Stimulated activated CD8-positive, alpha-beta memory T cell treated with anti-CD3 and anti-CD28 coated beads, Interleukin-15, amount 100 ng/mL, for 24 hours (primary cell): Measurements from ENCODE around the gene PRKACB.
"Not testable (repeated sequence)": the region's sequence is repeated elsewhere in the genome, so short reads cannot be mapped to it uniquely, and the experiment has no call there.

Experiments used
- DNase-seq: peaks from one replicate; pipeline ENCODE4 v3.0.0-alpha.2; 2020; ENCODE audit warnings: low read depth

The PRKACB gene

DNA sequence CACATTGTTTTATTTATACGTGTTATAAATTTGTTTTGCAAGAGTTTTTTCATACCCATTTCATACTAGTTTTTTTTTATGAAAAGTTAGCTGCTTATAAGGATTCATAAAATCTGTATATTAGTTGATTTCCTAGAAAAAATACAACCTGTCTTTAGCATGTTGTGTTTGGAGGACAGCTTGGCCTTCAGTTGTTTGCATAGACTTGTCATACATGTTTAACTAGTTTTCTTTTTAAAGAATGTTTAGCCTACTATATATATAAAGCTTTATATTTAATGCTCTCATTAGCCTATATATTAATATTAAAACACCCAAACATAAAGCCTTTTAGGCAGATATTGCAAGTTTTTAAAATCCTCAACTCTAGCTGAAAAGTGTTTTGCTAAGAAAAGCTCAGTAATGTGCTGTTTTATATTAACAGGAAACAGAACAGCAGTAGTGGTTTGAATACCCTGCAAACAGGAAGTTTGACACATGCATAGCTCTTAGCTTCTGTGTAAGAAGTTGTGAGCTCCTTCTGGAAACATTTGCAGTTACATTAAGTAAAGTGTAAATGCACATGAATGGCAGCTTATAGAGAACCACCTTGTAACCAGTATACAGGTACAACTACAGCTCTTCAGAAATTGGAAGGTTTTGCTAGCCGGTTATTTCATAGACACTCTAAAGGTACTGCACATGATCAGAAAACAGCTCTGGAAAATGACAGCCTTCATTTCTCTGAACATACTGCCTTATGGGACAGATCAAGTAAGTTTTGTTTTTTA is at the start of gene PRKACB:
PRKACB (plus strand) TSS at position 476 of the 770 bp plus-strand sequence; CDS start at position 567, 91 bp downstream.
- no peak for DNase-seq

DNA sequence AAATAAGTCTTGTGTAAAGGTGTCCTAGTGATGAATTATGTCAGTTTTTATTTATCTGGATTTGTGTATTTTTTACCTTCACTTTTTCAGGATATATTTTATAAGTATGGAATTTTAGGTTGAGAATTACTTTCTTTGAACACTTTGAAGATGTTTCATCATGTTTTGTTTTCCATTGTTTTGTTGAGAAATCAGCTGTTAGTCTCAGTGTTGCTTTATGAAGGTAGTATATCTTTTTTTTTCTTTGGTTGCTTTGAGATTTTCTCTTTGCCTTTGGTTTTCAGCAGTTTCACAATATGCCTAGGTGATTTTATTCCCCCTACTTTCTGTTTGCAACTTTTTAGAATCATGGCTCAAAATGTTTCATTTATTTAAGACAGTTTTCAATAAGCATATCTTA is 48.8 kb upstream of the PRKACB start:
- DNase-seq: no peak

DNA sequence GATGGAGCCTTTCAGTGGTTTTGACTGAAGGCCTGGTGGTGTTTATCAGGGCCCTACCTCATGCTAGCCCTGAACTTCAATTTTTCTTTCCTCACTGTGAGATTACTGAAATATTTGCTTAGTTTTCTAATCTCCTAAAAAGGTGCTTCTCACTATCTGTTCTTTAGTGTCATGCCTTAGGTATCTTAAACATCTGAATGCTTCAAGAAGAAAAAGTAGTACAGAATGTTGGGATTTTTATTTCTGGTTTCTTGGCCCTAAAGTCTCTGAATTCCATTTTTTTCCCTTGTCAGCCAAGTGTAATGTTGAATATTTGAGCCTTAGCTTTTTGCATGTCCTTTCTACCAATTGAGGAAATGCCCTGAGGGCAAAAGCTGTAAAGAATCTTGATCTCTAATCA is 47.9 kb upstream of the PRKACB start:
- DNase-seq: no peak

DNA sequence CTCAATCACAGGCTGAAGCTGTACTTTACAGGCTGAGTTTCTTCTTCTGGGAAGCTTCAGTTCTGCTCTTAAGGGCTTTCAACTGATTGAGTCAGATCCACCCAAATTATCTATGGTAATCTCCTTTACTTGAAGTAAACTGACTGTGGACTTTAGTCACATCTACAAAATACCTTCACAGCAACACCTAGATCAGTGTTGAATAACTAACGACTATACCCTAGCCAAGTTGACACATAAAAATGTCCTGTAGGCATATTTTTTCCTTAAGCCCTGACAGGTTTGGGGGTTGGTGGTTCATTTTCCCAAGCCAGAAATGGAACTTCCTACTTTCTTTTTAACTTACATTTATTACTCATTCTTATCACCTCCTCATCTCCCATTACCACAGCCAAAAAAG is 42.9 kb upstream of the PRKACB start:
- DNase-seq: no peak

DNA sequence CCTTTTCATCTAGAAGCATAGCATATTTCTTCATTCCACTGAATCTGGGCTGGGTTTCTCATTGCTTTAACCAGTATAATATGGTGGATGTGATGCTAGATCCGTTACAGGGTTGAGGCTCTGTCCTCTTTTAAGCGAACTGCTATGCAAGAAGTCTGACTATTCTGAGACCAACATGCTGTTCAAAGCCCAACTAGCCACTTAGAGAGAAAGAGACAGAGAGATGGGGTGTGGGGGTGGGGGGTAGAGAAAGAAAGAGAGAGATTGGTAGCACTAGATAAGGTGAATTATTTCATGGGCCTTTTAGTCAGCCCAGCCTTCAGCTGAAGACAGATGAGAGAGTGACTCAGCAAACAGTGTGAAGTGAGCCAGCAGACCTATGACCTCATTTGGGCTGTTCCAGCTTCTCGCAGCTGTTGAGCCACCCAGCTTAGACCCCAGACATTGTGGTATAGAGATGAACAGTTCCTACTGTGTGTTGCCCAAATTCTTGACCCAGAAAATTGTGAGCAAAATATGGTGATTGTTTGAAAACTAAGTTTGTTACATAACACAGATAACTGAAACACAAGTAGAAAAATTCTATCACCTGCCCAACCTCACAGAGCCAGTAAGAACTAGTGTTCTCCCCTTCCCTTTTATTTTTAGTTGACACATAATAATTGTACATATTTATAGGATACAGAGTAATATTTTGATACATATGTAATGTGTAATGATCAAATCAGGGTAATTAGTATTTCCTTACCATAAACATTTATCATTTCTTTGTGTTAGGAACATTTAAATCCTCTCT is 40.7 kb upstream of the PRKACB start:
- no peak for DNase-seq

DNA sequence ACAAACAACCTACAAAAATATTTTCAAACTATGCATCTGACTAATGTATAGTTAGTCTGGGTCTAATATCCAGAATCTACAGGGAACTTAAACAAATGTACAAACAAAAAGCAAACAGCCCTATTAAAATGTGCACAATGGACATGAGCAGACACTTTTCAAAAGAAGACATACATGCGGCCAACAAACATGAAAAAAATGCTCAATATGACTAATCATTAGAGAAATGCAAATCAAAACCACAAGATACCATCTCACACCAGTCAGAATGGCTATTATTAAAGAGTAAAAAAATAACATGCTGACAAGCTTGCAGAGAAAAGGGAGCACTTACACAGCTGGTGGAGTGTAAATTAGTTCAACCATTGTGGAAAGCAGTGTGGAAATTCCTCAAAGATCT is 36.5 kb upstream of the PRKACB start:
- DNase-seq: not testable (repeated sequence)

DNA sequence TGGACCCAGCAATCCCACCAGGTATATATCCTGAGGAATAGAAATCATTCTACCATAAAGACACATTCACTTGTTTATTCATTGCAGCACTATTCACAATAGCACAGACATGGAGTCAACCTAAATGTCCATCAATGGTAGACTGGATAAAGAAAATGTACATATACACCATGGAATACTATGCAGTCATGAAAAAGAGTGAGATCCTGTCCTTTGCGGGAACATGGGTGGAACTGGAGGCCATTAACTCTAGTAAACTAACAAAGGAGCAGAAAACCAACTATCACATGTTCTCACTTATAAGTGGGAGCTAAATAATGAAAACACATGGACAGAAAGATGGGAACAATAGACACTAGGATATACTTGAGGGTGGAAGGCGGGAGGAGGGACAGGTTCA is 36.1 kb upstream of the PRKACB start:
- DNase-seq: no peak

DNA sequence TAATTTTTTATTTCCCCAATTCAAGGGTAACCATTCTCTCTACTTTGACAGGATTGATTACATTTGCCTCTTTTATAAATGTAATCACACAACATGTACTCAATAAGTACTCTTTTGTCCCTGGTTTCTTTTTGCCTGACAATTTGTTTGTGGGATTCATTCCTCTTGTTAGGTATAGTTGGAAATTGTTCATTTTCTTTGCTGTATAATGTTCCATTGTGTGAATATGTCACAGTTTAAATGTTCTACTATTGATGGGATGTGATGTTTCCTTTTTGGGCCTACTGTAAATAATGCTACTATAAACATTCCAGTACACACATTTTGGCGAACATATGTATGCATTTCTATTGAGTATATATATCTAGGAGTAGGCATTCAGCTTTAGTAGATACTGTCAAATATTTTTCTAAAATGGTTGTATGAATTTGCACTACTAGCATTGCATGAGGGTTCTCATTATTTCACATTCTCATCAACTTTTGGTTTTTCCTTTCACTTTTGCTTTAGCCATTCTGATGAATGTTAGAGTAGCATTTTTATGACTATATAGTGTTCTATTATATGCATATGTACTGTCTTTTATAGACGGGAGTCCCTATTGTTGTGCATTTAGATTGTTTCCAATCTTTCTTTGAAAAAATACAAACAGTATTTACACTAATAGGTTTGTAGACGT is 35.0 kb upstream of the PRKACB start:
- DNase-seq: no peak

DNA sequence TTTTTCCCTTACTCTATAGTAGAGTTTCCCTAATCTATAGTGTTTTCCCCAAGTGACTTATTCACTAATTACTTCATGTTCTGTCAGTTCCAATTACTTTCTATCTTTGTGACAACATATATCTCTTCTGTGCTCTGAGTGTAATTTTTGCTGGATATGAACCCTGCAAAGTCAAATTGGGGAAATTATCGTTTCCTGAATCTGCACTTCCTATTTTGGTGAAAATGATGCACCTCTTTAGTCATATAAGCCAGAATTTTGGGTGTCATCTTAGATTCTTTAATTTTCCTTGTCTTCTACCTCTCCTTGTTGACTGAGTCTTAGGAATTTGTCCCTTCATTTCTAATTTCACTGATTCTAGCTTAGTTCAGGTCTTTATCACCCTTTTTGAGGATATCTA is 33.4 kb upstream of the PRKACB start:
- DNase-seq: no peak

DNA sequence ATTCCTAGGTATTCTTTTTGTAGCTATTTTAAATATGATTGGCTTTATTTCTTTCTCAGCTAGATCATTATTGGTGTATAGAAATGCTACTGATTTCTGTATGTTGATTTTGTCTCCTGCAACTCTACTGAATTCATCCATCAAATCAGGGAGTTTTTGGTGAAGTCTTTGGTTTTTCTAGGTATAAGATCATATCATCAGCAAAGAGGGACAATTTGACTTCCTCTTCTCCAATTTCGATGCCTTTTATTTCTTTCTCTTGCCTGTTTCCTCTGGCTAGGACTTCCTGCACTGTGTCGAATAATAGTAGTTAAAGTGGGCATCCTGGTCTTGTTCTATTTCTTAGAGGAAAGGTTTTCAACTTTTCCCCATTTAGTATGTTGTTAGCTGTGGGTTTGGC is 27.5 kb upstream of the PRKACB start:
- DNase-seq: no peak

DNA sequence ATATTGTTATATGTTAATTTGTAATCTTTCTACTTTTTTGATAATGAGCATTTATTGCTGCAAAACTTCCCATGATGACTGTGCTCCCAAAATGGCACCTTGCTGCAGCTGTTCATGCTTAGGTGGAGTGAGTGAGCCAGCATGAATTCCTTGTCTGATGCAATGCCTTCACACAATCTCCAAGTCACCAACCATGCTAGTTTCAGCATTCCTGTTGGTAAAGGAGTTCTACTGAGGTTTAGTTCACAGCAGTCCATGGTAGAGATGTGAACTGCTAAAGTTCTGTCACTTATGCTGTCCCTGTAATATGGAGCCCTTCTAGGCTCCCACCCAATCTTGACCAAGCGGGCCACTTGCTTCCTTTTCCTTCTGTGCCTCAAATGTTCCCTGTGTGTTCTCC is 26.2 kb upstream of the PRKACB start:
- no peak for DNase-seq

DNA sequence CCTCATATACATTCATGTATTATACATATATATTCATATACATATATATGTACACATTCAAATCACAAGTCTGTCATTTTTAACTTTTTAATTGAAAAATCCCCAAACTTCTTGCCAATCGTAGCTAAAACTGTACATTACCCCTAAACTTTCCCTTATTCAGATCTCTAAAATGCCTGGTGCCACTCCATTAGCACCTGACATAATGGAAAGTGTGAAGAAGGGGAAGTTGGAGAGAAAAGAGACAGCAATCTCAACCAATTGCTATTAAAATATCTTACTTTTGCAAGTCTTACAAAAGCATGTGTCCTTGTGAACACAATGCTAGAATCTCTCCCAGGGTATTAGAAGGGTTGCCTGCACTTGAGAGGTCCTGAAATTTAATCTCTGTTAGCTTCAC is 22.7 kb upstream of the PRKACB start:
- DNase-seq: no peak

DNA sequence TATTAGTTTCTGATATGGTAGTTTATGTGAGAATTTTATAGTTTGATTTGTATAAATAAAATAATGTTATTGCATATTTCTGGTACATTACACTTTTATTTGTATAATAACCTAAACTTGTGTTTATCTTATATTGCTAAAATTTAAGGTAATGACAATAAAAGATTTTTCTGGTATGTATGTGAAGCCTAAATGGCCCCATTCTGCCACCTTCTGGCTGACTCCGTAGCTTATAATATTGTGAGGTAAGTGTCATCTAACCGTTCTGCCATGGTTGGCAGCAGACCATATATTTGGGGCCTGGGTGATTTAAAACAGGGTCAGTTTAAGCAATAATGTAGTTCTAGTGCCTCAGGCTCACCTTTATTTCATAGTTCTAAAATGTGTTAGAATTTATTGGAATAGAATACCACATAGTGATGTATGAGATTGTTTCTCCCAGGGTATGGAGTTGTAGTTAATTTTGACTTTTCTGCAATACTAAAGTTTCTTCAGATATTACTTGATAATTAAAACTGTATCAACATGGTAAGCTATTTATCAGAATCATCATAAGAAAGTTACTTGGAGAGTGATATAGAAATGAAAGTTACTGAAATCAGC is 21.2 kb upstream of the PRKACB start:
- DNase-seq: no peak

DNA sequence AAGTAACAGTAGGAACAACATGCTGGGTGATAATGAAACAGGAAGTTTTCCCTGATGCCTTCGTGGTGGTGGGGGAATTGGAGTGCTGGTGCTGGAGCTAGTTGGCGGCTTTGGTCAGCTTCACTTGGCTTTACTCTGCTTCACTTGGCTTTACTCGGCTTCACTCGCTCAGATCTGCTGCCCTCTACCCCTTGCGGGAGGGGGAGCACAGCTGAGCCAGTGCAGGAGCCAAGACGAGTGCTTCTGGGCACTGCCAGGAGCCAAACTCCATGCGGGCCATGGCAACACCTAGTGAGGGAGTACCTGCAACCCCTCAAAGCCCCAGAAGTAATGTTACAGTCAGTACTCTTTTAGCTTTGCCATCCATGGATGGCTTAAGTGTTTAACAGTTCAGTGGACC is 10.6 kb upstream of the PRKACB start:
- DNase-seq: no peak

DNA sequence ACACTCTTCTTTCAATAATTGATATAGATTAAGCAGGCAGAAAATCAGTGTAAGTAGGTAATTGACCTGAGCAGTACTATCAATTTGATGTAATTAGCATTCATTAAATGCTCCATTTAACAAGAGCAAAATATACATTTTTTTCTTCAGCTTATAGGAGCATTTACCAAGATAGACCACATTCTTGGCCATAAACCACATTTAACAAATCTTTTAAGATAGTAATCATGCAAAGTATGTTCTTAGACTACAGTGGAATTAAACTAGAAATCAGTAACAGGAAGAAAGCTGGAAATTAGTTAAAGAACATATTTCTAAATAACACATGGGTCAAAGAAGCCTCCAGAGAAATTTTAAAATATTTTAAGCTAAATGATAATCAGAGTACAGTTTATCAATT is 8.7 kb upstream of the PRKACB start:
- DNase-seq: no peak

DNA sequence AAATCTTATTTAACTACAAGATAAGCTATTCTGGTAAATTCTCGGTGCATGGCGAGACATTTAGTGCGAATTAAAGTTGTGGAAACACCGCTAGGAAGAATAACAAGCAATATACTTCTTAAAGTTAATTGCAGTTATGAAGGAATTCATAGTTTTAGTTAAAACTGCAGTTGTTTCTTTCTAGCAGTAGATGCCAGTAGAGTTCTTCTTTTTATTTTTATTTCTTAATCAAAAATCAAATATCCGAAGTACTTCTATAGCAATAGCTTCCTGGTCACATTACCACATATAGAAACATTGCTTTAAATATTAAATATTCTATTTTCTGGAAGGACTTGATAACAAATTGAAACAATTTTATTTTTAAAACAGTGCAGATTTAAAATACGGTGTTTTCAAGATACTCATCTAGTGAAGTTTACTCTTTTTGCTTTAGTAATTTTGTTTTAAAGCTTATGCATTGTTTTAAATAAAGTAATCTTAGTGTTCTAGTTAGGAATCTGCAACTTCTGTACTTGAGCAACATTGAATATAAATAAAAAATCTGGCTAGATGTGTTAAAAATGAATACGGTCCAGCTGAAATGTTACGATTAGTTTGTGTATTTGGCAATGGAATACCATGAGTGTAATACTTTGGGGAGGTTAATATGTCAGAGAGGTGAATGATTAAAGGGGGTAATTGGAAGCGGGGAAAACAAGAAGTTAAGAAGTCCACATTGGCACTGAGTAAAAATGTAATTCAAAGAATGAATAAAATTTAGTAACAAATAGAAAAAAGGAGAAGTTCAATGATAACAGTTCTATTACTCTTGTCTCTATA is 2.7 kb upstream of the PRKACB start:
- no peak for DNase-seq

DNA sequence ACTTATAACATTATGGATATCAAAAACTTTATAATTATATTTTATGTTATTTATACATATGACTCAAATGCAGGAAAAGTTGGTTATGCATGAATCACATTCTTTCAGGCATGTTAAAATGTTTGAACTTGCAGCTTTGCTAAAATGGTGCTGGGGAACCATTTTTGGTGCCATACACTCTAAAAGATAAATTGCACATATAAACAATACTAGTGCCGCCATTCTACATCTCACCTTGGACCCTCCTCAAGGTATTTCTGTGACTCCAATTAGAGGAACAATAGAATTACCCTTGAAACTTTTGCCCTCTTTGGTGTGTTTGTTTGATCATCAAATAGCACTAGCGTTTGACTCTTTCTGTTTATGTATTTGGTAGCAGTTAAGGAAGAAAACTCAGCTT is 997 bp downstream of the PRKACB start:
- DNase-seq: no peak

DNA sequence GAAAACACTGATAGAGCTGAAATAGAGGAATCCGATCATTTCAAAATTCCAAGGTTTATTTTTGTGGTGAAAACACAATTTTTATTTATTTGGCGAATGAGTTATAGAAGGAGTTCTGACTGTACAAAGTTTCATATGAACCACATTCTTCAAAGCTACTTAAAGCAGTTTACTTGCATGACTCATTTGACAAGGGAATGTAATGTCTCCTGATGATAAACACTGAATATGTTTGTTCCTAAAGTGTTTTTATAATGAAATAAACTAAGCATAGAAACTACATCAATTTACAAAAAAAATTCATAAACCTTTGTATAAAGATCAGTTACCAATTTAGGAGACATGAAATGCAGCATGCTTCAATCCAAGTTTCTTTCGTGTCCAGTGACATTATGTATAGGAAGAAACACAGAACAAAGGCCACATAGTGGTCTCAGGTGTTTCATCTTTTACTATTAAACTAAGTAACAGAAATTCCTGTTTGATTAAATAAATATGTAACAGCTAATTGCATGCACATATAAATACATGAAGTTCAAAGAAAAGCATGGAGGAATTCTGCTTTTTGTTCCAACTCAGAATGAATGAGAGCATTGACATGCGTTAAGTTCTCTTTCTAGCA is 2.5 kb downstream of the PRKACB start:
- DNase-seq: no peak

DNA sequence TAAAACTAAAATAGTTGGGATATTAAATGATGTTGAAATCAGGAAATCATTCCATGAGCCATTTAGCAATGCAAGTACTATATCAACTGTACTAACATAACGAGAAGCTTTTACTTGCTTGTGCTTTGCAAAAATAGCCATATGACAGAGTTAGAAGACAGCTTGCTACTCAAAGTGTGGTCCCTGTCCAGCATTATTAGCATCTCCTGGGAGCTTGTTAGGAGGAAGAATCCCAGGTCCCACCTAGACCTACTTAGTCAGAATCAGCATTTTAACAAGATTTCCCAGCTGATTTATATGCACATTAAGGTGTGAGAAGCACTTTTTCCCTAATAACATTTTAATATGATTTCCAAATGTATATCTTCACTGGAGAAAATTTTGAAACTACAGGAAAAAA is 4.7 kb downstream of the PRKACB start:
- no peak for DNase-seq

DNA sequence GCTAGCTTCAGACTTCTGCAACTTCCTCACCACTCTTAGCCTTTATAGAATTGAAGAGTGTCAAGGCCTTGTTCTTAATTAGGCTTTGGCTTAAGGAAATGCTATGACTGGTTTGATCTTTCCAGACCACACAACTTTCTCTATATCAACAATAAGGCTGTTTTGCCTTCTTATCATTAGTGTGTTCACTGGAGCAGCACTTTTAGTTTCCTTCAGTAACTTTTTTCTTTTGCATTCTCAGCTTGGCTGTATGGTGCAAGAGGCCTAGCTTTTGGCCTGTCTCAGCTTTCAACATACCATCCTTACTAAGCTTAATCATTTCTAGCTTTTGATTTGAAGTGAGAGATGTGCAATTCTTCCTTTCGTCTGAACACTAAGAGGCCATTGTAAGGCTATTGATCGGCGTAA is 8.6 kb downstream of the PRKACB start:
- no peak for DNase-seq

DNA sequence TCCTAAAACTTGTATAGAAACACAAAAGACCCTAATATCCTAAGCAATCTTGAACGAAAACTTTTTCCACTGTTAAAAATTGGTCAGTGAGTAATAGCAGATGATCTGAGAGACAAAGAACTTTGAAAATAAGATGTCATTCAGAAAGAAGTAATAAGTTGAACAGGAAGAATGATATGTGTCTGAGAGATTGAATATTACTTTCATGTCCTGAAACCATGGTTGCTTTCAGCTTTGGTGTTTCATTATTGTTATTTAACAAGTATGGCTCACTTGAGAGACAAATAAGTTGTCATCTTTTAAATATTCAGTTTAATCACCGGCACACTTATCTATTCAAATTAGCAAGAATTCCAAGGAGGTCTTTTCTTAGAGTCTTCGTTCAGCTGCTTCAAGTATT is 11.4 kb downstream of the PRKACB start:
- DNase-seq: no peak
